ENCODE results near the gene SLC25A6. TPM values are rescaled to one million over a fixed set of nuclear protein-coding genes. Genes with fewer than 3 reads are reported as not detected.

SLC25A6 gene
- total RNA-seq, 1 experiment from 2014 or later: 455 TPM

GRCh38 chrX:1395646-1396216, 3.8 kb upstream of the SLC25A6 start:
- CTCF ChIA-PET: no interaction called here
- Mint-ChIP-seq H3K4me1 (ENCODE audit: low read depth, unreplicated experiment) (peaks cover 25% of the 10 kb centered on the region), H3K27ac (ENCODE audit: unreplicated experiment) (no peak overlapping the region), H3K9me3 (ENCODE audit: unreplicated experiment) (no peaks in the 10 kb centered on the region), H3K4me3 (ENCODE audit: unreplicated experiment) (no peak overlapping the region), H3K36me3 (ENCODE audit: insufficient read depth, unreplicated experiment) (peaks cover 58% of the 10 kb centered on the region), H3K27me3 (ENCODE audit: insufficient read depth, unreplicated experiment) (no peaks in the 10 kb centered on the region)
- POLR2A ChIA-PET: no interaction called here
- intact Hi-C loops (cut with micrococcal nuclease; ENCODE audit: unreplicated experiment): no loop called here
- no peak for TF ChIP-seq CTCF (IDR thresholded peaks at IDR 0.05; ENCODE audit: insufficient read depth in 1 of 2, low read depth in 1 of 2, low read length in 1 of 2, severe bottlenecking in 1 of 2, unreplicated experiment in 1 of 2)
- Histone ChIP-seq H3K4me3 (ENCODE audit: low read depth, low read length) (no peak overlapping the region), H3K36me3 (ENCODE audit: control insufficient read depth, insufficient read depth, low read length) (peaks cover 4% of the 10 kb centered on the region; the same call in 1 of the 2 replicates), H3K27me3 (replicated peaks; ENCODE audit: control insufficient read depth, insufficient read depth, low read length) (no peaks in the 10 kb centered on the region), H3K4me1 (0 out of 2 replicates have a peak, but pooled peaks cover 5% of the 10 kb centered on the region), H3K9me3 (no peaks in the 10 kb centered on the region)
- DNase-seq: no peak
- BruUV-seq (replicated peaks): no TSS peak

- no peaks in the 10 kb centered on the region for H3K27me3 ChIP-seq (replicated peaks; ENCODE audit: control insufficient read depth, insufficient read depth, low read length)
- Mint-ChIP-seq H3K27me3 (ENCODE audit: insufficient read depth, unreplicated experiment) (no peaks in the 10 kb centered on the region), H3K36me3 (ENCODE audit: insufficient read depth, unreplicated experiment) (peaks cover 67% of the 10 kb centered on the region), H3K9me3 (ENCODE audit: unreplicated experiment) (no peaks in the 10 kb centered on the region), H3K4me1 (ENCODE audit: low read depth, unreplicated experiment) (peaks cover 25% of the 10 kb centered on the region), H3K27ac (ENCODE audit: unreplicated experiment) (peak overlapping the region; percentile 99), H3K4me3 (ENCODE audit: unreplicated experiment) (peak overlapping the region; percentile 93)
- ChIA-PET POLR2A (no interaction called here), CTCF (no interaction called here)
- no peaks in the 10 kb centered on the region for H3K9me3 ChIP-seq
- H3K4me3 ChIP-seq (ENCODE audit: low read depth, low read length): no peak overlapping the region
- no peak for TF ChIP-seq CTCF (IDR thresholded peaks at IDR 0.05; ENCODE audit: insufficient read depth in 1 of 2, low read depth in 1 of 2, low read length in 1 of 2, severe bottlenecking in 1 of 2, unreplicated experiment in 1 of 2)
- BruUV-seq (replicated peaks): no TSS peak
- intact Hi-C loops (cut with micrococcal nuclease; ENCODE audit: unreplicated experiment): no loop called here
- H3K36me3 ChIP-seq (ENCODE audit: control insufficient read depth, insufficient read depth, low read length): peaks cover 5% of the 10 kb centered on the region
- H3K4me1 ChIP-seq: 0 out of 2 replicates have a peak, but pooled peaks cover 5% of the 10 kb centered on the region
- no peak for DNase-seq
Measured at GRCh38 chrX:1394731-1395501, 3.0 kb upstream of the SLC25A6 start.

GRCh38 chrX:1393871-1394615, 2.1 kb upstream of the SLC25A6 start:
- no peak for TF ChIP-seq CTCF (IDR thresholded peaks at IDR 0.05; ENCODE audit: insufficient read depth in 1 of 2, low read depth in 1 of 2, low read length in 1 of 2, severe bottlenecking in 1 of 2, unreplicated experiment in 1 of 2)
- ChIA-PET CTCF (no interaction called here), POLR2A (no interaction called here)
- Mint-ChIP-seq H3K36me3 (ENCODE audit: insufficient read depth, unreplicated experiment) (peaks cover 75% of the 10 kb centered on the region), H3K27me3 (ENCODE audit: insufficient read depth, unreplicated experiment) (no peaks in the 10 kb centered on the region), H3K9me3 (ENCODE audit: unreplicated experiment) (no peaks in the 10 kb centered on the region), H3K4me3 (ENCODE audit: unreplicated experiment) (peak overlapping the region; percentile 93), H3K27ac (ENCODE audit: unreplicated experiment) (peak overlapping the region; percentile 99), H3K4me1 (ENCODE audit: low read depth, unreplicated experiment) (peaks cover 25% of the 10 kb centered on the region)
- BruUV-seq (replicated peaks): no TSS peak
- Histone ChIP-seq H3K4me3 (ENCODE audit: low read depth, low read length) (no peak overlapping the region), H3K4me1 (0 out of 2 replicates have a peak, but pooled peaks cover 5% of the 10 kb centered on the region), H3K36me3 (ENCODE audit: control insufficient read depth, insufficient read depth, low read length) (peaks cover 10% of the 10 kb centered on the region), H3K9me3 (no peaks in the 10 kb centered on the region), H3K27me3 (replicated peaks; ENCODE audit: control insufficient read depth, insufficient read depth, low read length) (no peaks in the 10 kb centered on the region)
- intact Hi-C loops (cut with micrococcal nuclease; ENCODE audit: unreplicated experiment): loop anchor here (2.0 kb wide), 1 partner anchor 59 kb away; the partner anchor contains the start of gene ASMTL
- no peak for DNase-seq
